Activated CD8-positive, alpha-beta memory T cell treated with anti-CD3 and anti-CD28 coated beads for 36 hours (primary cell): ENCODE results near the gene ESPL1. TPM values are rescaled to one million over a fixed set of nuclear protein-coding genes. Genes with fewer than 3 reads are reported as not detected.

ENCODE experiments used
- CTCF ChIA-PET: fragments of 350-600 bp; sonication (Branson Sonifier 250); formaldehyde crosslinking; loops from one replicate; lab custom pipeline; 2021; ENCODE audit warnings: antibody characterized with exemption; lab: Charles Lee
- POLR2A ChIA-PET: fragments of 350-600 bp; sonication (Branson Sonifier 250); formaldehyde crosslinking; loops from one replicate; lab custom pipeline; 2021; ENCODE audit warnings: antibody characterized with exemption; lab: Charles Lee
- total RNA-seq, 2 experiments: library from RNA; stranded (reverse); gene quantifications; one replicate each; pipeline ENCODE4 v1.2.3, GENCODE V29; 2021

Gene ESPL1
- total RNA-seq: 10 to 100 TPM; 59.6 to 60.9 TPM

GRCh38 chr12:53267999-53268629 is at the start of gene ESPL1:
ESPL1 (plus strand) TSS chr12:53268299; CDS start chr12:53268767, 468 bp downstream.
- ChIA-PET CTCF (interaction anchor here (0.6 to 9.3 kb wide), 15 partner anchors 13 to 373 kb away, joined by 3 to 107 read pairs (median 3); partner anchors contain the start of genes AAAS and SP1), POLR2A (interaction anchor here (0.6 to 2.5 kb wide), 4 partner anchors 33 to 203 kb away, joined by 3 to 19 read pairs (median 7); no protein-coding TSS in a partner anchor)

GRCh38 chr12:53218551-53219291 is 49.4 kb upstream of the ESPL1 start:
- ChIA-PET POLR2A (interaction anchor here (1.5 to 1.9 kb wide), 3 partner anchors 11 to 49 kb away, joined by 4 to 19 read pairs (median 8); partner anchors contain the start of genes CSAD, ESPL1 and ZNF740), CTCF (interaction anchor here (0.6 to 12.0 kb wide), 15 partner anchors 9 to 152 kb away, joined by 3 to 107 read pairs (median 3); partner anchors contain the start of genes AAAS, ESPL1, ITGB7 and MYG1)

DNA sequence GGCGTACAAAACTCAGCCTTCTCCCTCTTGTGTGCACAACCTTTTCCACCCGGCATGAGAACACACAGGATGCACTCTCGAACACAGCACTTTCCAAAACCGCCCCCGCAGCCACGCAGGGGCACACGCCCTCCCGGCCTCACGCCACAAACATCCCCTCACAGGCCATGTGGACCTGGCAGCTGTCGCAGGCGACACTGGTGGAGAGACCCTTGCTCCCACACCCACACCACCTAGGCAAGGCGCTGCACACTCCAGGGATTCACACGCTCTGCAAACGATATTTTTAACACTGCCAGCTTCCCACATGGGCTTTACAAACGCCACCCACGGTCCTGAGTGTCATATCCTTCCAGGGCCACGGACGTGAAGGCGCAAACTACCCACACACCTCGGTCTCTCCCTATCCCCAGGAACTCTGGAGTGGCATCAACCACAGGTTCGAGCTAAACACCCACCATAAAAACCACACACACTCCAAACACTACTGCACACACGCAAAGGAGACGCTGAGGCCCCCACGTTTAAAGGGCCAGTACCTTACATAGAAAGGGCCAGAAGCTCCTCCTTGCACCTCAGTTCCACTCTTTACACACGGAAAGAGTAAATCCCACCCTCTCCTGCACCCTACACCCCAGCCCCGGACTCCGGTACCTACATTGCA is 48.7 kb upstream of the ESPL1 start:
- POLR2A ChIA-PET: interaction anchor here (0.5 to 1.9 kb wide), 9 partner anchors 9 to 281 kb away, joined by 4 to 19 read pairs (median 5); partner anchors contain the start of genes AAAS, CSAD, ESPL1 and TARBP2
- CTCF ChIA-PET: interaction anchor here (0.9 to 12.0 kb wide), 12 partner anchors 8 to 139 kb away, joined by 3 to 107 read pairs (median 4); partner anchors contain the start of genes AAAS, ESPL1 and ITGB7

DNA sequence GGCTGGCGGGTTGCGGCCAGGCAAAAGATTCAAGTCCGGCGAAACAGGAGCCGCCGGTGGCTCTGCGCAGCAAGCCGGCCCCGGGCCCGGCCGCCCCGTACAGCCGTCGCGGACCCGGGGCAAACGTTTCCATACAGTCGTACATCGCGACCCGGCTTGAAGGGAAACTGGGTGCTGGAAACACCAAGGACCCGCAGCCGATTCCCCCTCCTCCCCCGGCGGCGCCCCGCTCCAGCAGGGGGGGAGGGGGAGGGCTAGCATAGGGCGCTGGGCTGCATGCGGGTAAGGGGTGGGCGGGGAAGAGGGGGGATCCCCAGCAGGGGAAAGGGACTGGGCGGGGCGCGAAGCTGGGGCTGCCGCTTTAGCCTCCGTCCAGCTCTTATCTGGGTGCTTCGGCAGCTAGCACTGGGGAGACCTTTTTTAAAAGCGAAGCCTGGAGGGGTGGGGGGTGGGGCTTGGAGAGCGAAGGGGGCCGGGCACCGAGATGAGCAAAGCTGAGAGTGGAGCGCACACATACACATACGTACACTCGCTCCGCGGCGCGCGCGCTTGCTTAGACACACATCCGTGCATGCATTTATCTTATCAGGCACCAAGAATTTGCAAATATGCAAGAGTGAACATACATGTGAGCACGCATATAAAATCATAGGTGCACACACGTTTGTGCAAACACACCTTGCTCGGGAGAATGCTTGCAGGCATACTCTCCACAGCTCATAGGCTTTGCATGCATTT is 48.0 kb upstream of the ESPL1 start:
- CTCF ChIA-PET: interaction anchor here (0.9 to 12.0 kb wide), 13 partner anchors 7 to 139 kb away, joined by 3 to 107 read pairs (median 4); partner anchors contain the start of genes AAAS, ESPL1 and ITGB7
- POLR2A ChIA-PET: interaction anchor here (0.9 to 1.9 kb wide), 7 partner anchors 9 to 104 kb away, joined by 4 to 19 read pairs (median 5); partner anchors contain the start of genes AAAS and ESPL1

DNA sequence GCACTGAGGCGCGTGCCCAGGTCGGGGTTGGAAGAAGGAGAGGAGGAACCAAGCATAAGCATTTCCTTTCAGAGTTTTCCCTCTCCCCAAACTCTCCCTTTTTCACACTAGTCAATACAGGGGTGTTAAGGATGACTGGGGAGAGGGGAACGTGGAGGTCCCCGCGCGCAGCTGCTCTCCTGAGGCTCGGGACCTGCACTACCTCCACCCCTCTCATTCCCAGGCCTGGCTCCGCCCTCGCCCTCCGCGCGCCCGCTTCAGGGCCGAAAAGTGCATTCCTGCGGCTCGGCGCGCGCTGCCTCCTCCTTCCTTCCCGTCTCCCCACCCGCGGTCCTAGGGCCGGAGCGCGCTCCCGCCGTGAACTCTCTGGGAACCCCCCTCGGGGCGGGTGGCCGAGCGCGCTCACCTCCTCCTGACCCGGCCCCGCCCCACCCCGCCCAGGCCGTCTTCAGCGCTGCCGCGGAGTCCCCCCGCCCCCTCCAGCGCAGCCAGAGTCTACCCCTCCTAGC is 47.4 kb upstream of the ESPL1 start:
- CTCF ChIA-PET: interaction anchor here (0.6 to 12.0 kb wide), 10 partner anchors 7 to 101 kb away, joined by 3 to 107 read pairs (median 4); partner anchors contain the start of genes AAAS, ESPL1 and ITGB7
- POLR2A ChIA-PET: interaction anchor here (1.6 to 1.9 kb wide), 4 partner anchors 15 to 104 kb away, joined by 5 to 19 read pairs (median 8); partner anchors contain the start of genes AAAS and ESPL1

GRCh38 chr12:53221203-53222080 is 46.7 kb upstream of the ESPL1 start:
- POLR2A ChIA-PET: interaction anchor here (0.7 to 1.6 kb wide), 3 partner anchors 40 to 100 kb away, joined by 3 to 6 read pairs (median 3); partner anchors contain the start of genes AAAS, CSAD and PFDN5

DNA sequence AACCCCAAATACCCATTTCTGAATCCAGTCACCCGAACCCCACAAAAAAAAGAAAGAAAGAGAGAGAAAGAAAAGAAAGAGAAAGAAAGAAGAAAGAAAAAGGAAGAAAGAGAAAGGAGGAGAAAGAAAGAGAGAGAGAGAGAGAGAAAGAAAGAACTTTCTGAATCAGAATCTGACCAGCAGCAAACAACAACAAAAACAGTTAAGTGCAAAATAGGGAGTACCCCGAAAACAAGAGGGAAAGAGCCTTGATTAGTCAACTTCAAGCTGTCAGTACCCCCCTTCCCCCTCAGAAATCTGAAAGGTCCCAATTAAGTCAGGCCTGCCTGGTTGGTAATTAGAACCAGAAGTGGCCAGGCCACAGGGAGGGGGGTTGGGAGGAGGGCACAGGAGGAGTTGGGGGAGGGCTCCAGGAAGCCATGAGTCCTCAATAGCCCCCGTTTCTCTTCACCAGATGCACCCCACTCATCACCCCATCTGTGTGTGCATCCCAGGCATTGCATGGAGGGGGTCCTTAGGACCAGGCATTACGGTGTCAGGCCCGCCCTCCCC is 45.9 kb upstream of the ESPL1 start:
- POLR2A ChIA-PET: interaction anchor here (1.1 kb wide), 1 partner anchor 22 kb away, joined by 4 read pairs; no protein-coding TSS in a partner anchor
- CTCF ChIA-PET: interaction anchor here (0.6 kb wide), 1 partner anchor 86 kb away, joined by 3 read pairs; no protein-coding TSS in a partner anchor

More at GRCh38 chr12:53221203-53222080, 46.7 kb upstream of the ESPL1 start:
- CTCF ChIA-PET: interaction anchor here (0.6 to 12.0 kb wide), 7 partner anchors 8 to 71 kb away, joined by 3 to 107 read pairs (median 4); partner anchors contain the start of gene ESPL1

GRCh38 chr12:53222806-53223261 is 45.3 kb upstream of the ESPL1 start:
- ChIA-PET CTCF (interaction anchor here (0.6 to 1.0 kb wide), 4 partner anchors 11 to 86 kb away, joined by 3 to 6 read pairs (median 3); no protein-coding TSS in a partner anchor), POLR2A (interaction anchor here (1.1 kb wide), 1 partner anchor 21 kb away, joined by 4 read pairs; no protein-coding TSS in a partner anchor)

- ChIA-PET POLR2A (interaction anchor here (0.5 to 1.1 kb wide), 3 partner anchors 8 to 157 kb away, joined by 3 to 11 read pairs (median 4); no protein-coding TSS in a partner anchor), CTCF (interaction anchor here (0.6 to 1.0 kb wide), 5 partner anchors 12 to 196 kb away, joined by 3 to 6 read pairs (median 3); no protein-coding TSS in a partner anchor)
These were observed 44.6 kb upstream of the ESPL1 start for GRCh38 chr12:53223389-53224060.

GRCh38 chr12:53224061-53224896 is 43.8 kb upstream of the ESPL1 start:
- POLR2A ChIA-PET: interaction anchor here (0.5 kb wide), 1 partner anchor 157 kb away, joined by 11 read pairs; no protein-coding TSS in a partner anchor
- CTCF ChIA-PET: interaction anchor here (0.8 to 1.9 kb wide), 7 partner anchors 11 to 65 kb away, joined by 3 to 8 read pairs (median 4); no protein-coding TSS in a partner anchor

DNA sequence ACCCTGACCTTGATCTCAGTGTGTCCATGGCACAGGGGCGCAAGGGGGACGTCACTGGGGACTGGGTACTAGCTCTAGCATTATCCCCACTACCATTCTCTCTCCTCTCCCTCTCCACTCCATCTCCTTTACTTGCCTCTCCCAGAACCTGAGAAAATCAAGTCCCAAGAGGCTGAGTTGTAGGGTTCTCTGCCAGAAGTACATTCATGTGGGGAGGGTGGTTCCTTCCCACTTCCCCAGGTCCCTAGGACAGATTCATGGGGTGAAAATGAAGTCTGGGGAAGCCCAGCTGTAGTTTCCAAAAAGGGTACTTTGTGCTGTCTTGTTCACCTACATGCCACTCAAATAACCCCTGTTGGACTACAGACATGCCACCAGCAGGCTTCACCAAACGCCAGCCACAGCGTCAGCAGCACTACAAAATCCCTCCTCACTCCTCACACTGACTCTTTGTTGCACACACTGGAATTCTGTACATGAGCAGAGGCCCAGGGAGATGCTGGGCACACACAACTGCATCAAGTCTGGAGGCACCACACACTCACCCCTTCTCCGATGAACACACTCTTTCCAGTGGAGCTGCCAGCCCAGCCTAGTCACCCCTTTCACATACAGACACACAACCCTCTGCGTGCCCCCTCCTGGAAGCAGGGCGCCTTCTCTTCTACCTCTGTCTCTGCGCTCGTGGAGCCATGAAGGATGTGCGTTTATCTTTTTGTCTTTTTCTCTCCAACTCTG is 43.0 kb upstream of the ESPL1 start:
- ChIA-PET CTCF (interaction anchor here (0.6 to 1.9 kb wide), 6 partner anchors 11 to 273 kb away, joined by 3 to 8 read pairs (median 4); no protein-coding TSS in a partner anchor), POLR2A (no interaction called here)

DNA sequence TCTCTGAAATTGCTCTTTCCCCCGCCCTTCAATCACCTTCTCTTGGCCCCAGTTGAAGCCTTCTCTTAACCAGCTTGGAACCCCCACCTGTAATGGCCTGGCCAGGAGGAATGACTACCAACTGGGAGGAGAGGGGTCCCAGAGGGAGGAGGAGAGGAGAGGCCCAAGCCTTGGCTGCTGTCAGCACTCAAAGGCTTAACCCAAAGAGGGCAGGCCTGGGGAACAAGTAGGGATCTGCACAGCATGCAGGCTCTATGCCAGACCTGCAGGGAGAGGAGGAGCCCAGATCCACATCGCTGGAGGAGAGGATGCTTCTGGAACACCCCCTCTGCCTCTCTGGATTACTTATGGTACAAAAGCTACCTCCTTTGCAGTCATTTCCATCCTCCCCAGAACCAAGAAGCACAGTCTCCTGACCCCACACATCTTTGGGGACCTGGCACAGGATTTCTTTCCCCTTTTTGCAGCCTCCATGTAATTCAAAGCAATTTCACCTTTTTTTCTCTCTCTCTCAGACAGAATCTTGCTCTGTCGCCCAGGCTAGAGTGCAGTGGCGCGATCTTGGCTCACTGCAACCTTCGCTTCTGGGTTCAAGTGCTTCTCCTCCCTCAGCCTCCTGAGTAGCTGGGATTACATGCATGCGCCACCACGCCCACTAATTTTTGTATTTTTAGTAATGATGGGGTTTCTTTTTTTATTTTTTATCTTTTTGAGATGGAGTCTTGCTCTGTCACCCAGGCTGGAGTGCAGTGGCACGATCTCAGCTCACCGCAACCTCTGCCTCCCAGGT is 42.3 kb upstream of the ESPL1 start:
- POLR2A ChIA-PET: no interaction called here
- CTCF ChIA-PET: interaction anchor here (1.2 to 1.9 kb wide), 4 partner anchors 12 to 63 kb away, joined by 3 to 8 read pairs (median 6); no protein-coding TSS in a partner anchor
